Lower leg skin (tissue), 3 donors: ENCODE data around the gene STAT4.

Experiments
- POLR2A ChIP-seq, 2 donors: fragments of 450-650 bp; IDR thresholded peaks; one replicate each; pipeline ENCODE4 v1.6.1; 2016 to 2017; ENCODE audit warnings: antibody characterized with exemption in 2 of 2, mild to moderate bottlenecking in 1 of 2, moderate library complexity in 1 of 2
- TF ChIP-seq, protein P1 (sequence below), 3 donors: fragments of 450-650 bp; IDR thresholded peaks; one replicate each; pipeline ENCODE4 v1.5.1; 2016; ENCODE audit warnings: antibody characterized with exemption in 3 of 3, mild to moderate bottlenecking in 3 of 3, moderate library complexity in 2 of 3

DNA sequence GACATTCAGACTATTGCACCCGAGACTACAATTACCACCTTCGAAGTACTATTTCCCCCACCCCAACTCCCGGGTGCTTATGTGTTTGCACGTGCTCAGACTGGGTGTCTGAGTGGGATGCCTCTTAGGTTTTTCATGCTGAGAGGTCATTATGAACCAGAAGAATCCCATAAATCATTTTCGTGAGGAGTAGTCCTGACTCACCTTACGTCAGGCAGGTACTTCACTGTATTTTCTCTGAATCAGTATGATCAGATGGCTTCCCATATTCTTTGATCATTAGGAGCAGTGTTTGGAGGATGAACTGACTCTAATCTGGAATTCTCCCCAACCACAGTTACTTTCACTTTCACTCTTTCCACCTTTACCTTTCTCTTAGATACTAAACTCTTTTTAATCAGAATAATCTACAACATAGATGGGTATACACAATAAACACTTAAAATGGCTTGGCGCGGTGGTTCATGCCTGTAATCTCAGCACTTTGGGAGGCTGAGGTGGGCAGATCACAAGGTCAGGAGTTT lies 38.4 kb upstream of the STAT4 start:
- TF ChIP-seq, protein P1, sequence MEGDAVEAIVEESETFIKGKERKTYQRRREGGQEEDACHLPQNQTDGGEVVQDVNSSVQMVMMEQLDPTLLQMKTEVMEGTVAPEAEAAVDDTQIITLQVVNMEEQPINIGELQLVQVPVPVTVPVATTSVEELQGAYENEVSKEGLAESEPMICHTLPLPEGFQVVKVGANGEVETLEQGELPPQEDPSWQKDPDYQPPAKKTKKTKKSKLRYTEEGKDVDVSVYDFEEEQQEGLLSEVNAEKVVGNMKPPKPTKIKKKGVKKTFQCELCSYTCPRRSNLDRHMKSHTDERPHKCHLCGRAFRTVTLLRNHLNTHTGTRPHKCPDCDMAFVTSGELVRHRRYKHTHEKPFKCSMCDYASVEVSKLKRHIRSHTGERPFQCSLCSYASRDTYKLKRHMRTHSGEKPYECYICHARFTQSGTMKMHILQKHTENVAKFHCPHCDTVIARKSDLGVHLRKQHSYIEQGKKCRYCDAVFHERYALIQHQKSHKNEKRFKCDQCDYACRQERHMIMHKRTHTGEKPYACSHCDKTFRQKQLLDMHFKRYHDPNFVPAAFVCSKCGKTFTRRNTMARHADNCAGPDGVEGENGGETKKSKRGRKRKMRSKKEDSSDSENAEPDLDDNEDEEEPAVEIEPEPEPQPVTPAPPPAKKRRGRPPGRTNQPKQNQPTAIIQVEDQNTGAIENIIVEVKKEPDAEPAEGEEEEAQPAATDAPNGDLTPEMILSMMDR (IDR thresholded peaks at IDR 0.05): no peak
- TF ChIP-seq POLR2A (IDR thresholded peaks at IDR 0.05): no peak
